ENCODE measurements around the gene ITGA11. TPM values are rescaled to one million over a fixed set of nuclear protein-coding genes. Genes with fewer than 3 reads are reported as not detected.

The ITGA11 gene
- total RNA-seq, 1 donor from 2014 or later: 7.1 TPM

DNA sequence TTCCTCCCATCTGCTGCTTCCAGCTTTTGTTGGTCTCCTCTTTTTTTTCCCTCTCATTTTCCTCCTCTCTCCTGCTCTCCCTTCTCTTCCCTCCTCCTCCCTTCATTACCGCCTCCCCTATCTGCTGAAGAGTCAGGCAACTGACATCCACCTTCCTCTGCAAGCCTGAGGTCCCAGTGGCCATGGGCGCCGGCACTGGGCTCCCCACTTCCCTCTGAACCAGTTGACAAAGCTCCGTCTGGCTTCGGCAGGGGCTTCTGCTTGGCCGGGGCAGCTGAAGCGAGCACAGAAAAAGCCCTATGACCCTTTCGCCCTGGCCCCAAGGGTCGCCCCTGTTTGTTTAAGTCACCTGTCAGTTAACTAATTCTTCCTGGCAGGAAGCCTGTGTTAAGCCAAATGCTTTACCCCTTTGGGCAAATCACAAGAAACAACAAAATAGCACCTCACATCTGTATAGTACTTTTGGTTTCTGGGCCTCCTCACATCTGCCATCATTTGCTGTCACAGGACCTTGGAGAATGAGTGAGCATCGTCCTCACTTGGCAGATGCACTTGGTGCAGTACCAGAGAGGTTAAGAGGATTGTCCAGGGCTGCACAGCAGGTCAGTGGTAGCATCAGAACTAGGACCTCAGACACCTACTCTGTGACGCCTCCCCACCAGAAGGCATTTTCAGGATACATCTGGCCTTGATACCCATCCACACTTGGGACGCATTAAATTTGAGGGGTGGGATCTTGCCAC, 27.7 kb downstream of the ITGA11 start:
- Histone ChIP-seq H3K4me1 (no peaks in the 10 kb centered on the region), H3K9me3 (no peaks in the 10 kb centered on the region), H3K36me3 (no peaks in the 10 kb centered on the region), H3K4me3 (no peak overlapping the region), H3K27ac (no peak overlapping the region), H3K27me3 (no peaks in the 10 kb centered on the region)
- ATAC-seq (no peak), DNase-seq (no peak)
- TF ChIP-seq, protein P1, sequence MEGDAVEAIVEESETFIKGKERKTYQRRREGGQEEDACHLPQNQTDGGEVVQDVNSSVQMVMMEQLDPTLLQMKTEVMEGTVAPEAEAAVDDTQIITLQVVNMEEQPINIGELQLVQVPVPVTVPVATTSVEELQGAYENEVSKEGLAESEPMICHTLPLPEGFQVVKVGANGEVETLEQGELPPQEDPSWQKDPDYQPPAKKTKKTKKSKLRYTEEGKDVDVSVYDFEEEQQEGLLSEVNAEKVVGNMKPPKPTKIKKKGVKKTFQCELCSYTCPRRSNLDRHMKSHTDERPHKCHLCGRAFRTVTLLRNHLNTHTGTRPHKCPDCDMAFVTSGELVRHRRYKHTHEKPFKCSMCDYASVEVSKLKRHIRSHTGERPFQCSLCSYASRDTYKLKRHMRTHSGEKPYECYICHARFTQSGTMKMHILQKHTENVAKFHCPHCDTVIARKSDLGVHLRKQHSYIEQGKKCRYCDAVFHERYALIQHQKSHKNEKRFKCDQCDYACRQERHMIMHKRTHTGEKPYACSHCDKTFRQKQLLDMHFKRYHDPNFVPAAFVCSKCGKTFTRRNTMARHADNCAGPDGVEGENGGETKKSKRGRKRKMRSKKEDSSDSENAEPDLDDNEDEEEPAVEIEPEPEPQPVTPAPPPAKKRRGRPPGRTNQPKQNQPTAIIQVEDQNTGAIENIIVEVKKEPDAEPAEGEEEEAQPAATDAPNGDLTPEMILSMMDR (IDR thresholded peaks at IDR 0.05): no peak
- intact Hi-C loops (cut with DNase I): no loop called here

DNA sequence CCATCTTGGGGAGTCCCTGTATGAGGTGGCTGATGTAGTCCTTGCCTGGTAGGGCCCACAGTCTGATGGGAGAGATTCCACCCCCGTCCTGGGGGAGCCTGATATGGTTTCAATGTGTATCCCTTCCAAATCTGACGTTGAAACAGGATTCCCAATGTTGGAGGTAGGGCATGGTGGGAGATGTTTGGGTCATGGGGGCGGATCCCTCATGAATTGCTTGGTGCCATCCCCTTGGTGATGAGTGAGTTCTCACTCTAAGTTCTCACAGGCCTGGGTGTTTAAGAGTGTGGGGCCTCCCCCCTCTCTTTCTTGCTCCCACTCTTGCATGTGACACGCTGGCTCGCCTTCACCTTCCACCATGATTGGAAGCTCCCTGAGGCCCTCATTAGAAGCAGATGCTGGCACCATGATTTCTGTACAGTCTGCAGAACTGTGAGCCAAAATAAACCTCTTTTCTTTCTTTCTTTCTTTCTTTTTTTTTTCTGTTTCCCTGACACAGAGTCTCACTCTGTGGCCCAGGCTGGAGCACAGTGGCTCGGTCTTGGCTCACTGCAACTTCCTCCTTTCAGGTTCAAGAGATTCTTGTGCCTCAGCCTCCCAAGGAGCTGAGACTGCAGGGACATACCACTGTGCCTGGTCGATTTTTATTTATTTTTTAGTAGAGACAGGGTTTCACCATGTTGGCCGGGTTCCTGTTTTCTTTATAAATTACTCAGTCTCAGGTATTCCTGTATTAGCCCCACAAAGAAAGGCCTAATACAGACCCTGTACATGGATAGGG, 28.6 kb downstream of the ITGA11 start:
- intact Hi-C loops (cut with DNase I): no loop called here
- no peak overlapping the region for H3K27ac ChIP-seq
- H3K9me3 ChIP-seq: no peaks in the 10 kb centered on the region
- no peak overlapping the region for H3K4me3 ChIP-seq
- DNase-seq: peak; percentile 16
- H3K36me3 ChIP-seq: no peaks in the 10 kb centered on the region
- H3K4me1 ChIP-seq: no peaks in the 10 kb centered on the region
- H3K27me3 ChIP-seq: no peaks in the 10 kb centered on the region
- ATAC-seq: no peak
- TF ChIP-seq, protein P1 (IDR thresholded peaks at IDR 0.05): no peak

DNA sequence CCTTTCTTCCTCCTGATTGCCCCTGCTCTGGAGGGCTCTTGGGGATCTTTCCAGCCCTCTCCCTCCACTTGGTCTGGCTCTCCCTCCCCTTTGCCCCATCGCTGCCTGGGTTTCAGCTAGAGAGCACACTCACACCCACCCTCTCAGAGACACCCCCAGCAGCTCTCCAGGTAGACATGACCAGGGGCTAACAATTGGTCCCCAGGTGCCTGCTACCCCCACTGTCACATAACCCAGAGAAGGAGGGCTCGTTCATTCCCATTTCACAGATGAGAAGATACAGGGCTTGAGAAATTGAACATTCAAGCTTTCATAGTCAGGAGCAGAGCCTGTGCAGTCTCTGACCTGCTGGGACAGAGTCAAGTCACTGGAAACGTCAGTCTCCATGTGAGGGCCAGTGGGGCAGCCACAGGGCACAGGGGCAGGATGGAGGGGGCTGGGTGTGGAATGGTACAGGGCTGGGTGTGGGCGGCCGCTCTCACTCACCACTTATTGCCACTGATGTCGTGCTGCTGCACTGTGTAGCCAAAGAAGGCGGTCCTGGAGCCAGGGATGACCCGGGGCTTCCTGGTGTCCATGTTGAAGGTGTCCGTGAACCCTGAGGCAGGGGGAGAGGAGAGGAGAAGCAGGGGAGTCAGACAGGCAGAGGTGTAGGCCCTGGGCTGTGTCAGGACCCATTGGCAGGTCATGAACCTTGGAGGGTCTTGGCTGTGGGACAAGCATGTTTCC, 29.4 kb downstream of the ITGA11 start:
- intact Hi-C loops (cut with DNase I): no loop called here
- Histone ChIP-seq H3K27me3 (no peaks in the 10 kb centered on the region), H3K4me3 (no peak overlapping the region), H3K9me3 (no peaks in the 10 kb centered on the region), H3K36me3 (no peaks in the 10 kb centered on the region), H3K4me1 (no peaks in the 10 kb centered on the region), H3K27ac (no peak overlapping the region)
- DNase-seq (peak; percentile 58), ATAC-seq (peak; percentile 37)
- TF ChIP-seq, protein P1 (IDR thresholded peaks at IDR 0.05): no peak

DNA sequence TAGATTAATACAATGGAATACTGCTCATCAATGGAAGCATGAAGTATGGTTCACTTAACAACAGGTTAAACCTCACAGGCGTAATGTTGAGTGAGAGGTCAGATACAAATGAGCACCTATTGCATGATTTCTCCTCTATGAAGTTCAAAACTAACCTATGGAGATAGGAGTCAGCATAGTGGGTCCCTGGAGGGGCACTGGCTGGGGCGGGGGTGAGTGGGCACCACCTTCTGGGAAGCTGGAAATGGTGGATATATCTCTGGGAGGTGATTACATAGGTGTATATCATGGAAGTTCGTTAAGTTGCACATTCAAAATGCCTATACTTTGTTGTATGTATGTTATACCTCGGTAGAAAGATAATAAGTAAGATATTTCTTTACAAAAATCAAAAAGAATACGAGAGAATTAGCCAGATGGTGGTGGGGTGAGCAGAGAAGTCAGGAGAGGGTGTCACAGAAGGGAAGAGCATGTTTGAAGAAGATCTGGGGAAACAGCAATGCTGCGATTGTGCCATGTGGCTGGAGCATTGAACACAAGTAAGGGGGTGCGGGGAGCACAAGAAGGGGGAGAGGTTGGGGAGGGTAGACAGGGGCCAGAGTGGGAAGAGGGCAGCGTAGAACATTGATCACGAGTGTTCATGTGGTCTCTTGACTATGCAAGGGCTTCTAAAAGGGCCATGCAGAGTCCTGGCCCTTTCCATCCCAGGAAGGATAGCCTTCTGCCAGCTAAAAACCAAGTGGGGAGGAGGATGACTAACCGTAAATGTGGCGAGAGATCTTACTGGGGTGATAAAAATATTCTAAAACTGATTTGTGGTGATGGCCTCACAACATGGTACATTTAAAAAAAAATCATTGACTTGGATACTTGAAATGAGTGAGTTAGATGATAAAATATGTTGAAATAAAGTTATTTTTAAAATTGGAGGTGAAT, 30.2 kb downstream of the ITGA11 start:
- Histone ChIP-seq H3K36me3 (no peaks in the 10 kb centered on the region), H3K9me3 (no peaks in the 10 kb centered on the region), H3K4me3 (no peak overlapping the region), H3K27me3 (no peaks in the 10 kb centered on the region), H3K4me1 (no peaks in the 10 kb centered on the region), H3K27ac (no peak overlapping the region)
- no peak for ATAC-seq
- DNase-seq: no peak
- intact Hi-C loops (cut with DNase I): no loop called here
- TF ChIP-seq, protein P1 (IDR thresholded peaks at IDR 0.05): no peak

DNA sequence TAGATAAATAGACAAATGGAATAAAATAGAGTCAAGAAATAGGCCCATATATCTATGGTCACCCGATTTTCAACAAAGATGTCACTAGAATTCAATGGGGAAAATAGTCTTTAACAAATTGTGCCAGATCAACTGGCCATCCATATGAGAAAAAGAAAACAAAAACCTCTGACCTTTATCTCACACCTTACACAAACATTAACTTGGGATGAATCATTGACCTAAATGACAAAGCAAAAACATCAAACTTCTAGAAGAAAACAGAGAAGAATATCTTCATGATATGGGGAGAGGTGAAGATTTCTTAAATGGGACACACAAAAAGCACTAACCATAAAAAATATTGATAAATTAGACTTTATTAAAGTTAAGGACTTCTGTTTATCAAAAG, 31.9 kb downstream of the ITGA11 start:
- Histone ChIP-seq H3K4me3 (no peak overlapping the region), H3K4me1 (no peaks in the 10 kb centered on the region), H3K9me3 (no peaks in the 10 kb centered on the region), H3K27ac (no peak overlapping the region), H3K36me3 (no peaks in the 10 kb centered on the region), H3K27me3 (no peaks in the 10 kb centered on the region)
- intact Hi-C loops (cut with DNase I): no loop called here
- TF ChIP-seq, protein P1 (IDR thresholded peaks at IDR 0.05): no peak
- no peak for ATAC-seq
- no peak for DNase-seq
